Measurements from ENCODE around the gene RAB11FIP4.
A peak's percentile ranks its signal among the peaks of the same experiment; 100 is the strongest.

Gene RAB11FIP4

GRCh38 chr17:31554930-31555329, 163.5 kb downstream of the RAB11FIP4 start:
- DNase-seq (ENCODE audit: low read depth): no peak
- no peak for TF ChIP-seq MYC (IDR thresholded peaks at IDR 0.05; ENCODE audit: low read depth, low read length)
- TF ChIP-seq MAX (IDR thresholded peaks at IDR 0.05; ENCODE audit: low read depth, low read length): no peak
- TF ChIP-seq POLR2A (IDR thresholded peaks at IDR 0.05; ENCODE audit: extremely low read depth, insufficient read length): no peak
- no peak for TF ChIP-seq CTCF (IDR thresholded peaks at IDR 0.05; ENCODE audit: low read depth, low read length)
- H3K4me3 ChIP-seq (ENCODE audit: low read depth, low read length): no peak overlapping the region

- H3K4me3 ChIP-seq (ENCODE audit: low read depth, low read length): no peak overlapping the region
- no peak for DNase-seq (ENCODE audit: low read depth)
- no peak for TF ChIP-seq MYC (IDR thresholded peaks at IDR 0.05; ENCODE audit: low read depth, low read length)
- TF ChIP-seq MAX (IDR thresholded peaks at IDR 0.05; ENCODE audit: low read depth, low read length): no peak
- TF ChIP-seq POLR2A (IDR thresholded peaks at IDR 0.05; ENCODE audit: extremely low read depth, insufficient read length): no peak
- TF ChIP-seq CTCF (IDR thresholded peaks at IDR 0.05; ENCODE audit: low read depth, low read length): no peak
Observed at GRCh38 chr17:31556969-31557645, 165.6 kb downstream of the RAB11FIP4 start.

GRCh38 chr17:31558748-31559583, 167.5 kb downstream of the RAB11FIP4 start:
- peak overlapping the region; percentile 42 for H3K4me3 ChIP-seq (ENCODE audit: low read depth, low read length)
- DNase-seq (ENCODE audit: low read depth): peak; percentile 86
- TF ChIP-seq POLR2A (IDR thresholded peaks at IDR 0.05; ENCODE audit: extremely low read depth, insufficient read length) (peak; percentile 49), MAX (IDR thresholded peaks at IDR 0.05; ENCODE audit: low read depth, low read length) (peak; percentile 85), CTCF (IDR thresholded peaks at IDR 0.05; ENCODE audit: low read depth, low read length) (peak; percentile 60), MYC (IDR thresholded peaks at IDR 0.05; ENCODE audit: low read depth, low read length) (peak; percentile 76)

GRCh38 chr17:31559584-31560501, 168.4 kb downstream of the RAB11FIP4 start:
- no peak for DNase-seq (ENCODE audit: low read depth)
- peak overlapping the region; percentile 37 for H3K4me3 ChIP-seq (ENCODE audit: low read depth, low read length)
- TF ChIP-seq MAX (IDR thresholded peaks at IDR 0.05; ENCODE audit: low read depth, low read length) (no peak; the same call in 1 of the 2 replicates), POLR2A (IDR thresholded peaks at IDR 0.05; ENCODE audit: extremely low read depth, insufficient read length) (no peak)

GRCh38 chr17:31560616-31561235, 169.3 kb downstream of the RAB11FIP4 start:
- H3K4me3 ChIP-seq (ENCODE audit: low read depth, low read length): peak overlapping the region; percentile 37
- DNase-seq (ENCODE audit: low read depth): no peak
- no peak for TF ChIP-seq POLR2A (IDR thresholded peaks at IDR 0.05; ENCODE audit: extremely low read depth, insufficient read length)
- TF ChIP-seq MAX (IDR thresholded peaks at IDR 0.05; ENCODE audit: low read depth, low read length): peak; percentile 57
- no peak for TF ChIP-seq CTCF (IDR thresholded peaks at IDR 0.05; ENCODE audit: low read depth, low read length)
- TF ChIP-seq MYC (IDR thresholded peaks at IDR 0.05; ENCODE audit: low read depth, low read length): no peak

Measured in NB4 (cell line).